Natural killer cell (primary cell): Measurements from ENCODE around the gene DNAJC5G. TPM values are rescaled to one million over a fixed set of nuclear protein-coding genes. Genes with fewer than 3 reads are reported as not detected.
A peak's percentile ranks its signal among the peaks of the same experiment; 100 is the strongest.

Experiments
- ATAC-seq, 3 donors: fragments of 150-1000 bp in 2 of 3; fragments of 200-7000 bp in 1 of 3; cut with Tn5 transposase; 1 replicate in 1 of 3; 2 replicates in 2 of 3; pipeline ENCODE4 v1.10.0; 2021; ENCODE audit warnings: mild to moderate bottlenecking in 2 of 3, moderate library complexity in 2 of 3
- DNase-seq, 2 donors: peaks; one replicate each; pipeline versions ENCODE4 v3.0.0 to v3.0.0-alpha.2; 2013 to 2021; ENCODE audit warnings: mixed read lengths in 1 of 2
- H3K27ac ChIP-seq: one replicate; pipeline ENCODE4 v1.5.1; 2013; ENCODE audit warnings: mild to moderate bottlenecking, low read length
- H3K27me3 ChIP-seq: one replicate; pipeline ENCODE4 v1.6.1; 2013; ENCODE audit warnings: low read length; ENCODE audit not compliant: control insufficient read depth, insufficient read depth
- H3K36me3 ChIP-seq: one replicate; pipeline ENCODE4 v1.6.1; 2013; ENCODE audit warnings: low read length; ENCODE audit not compliant: control insufficient read depth, insufficient read depth
- H3K4me1 ChIP-seq: one replicate; pipeline ENCODE4 v1.6.1; 2013; ENCODE audit warnings: low read length; ENCODE audit not compliant: control insufficient read depth, insufficient read depth
- H3K4me3 ChIP-seq: one replicate; pipeline ENCODE4 v1.5.1; 2013; ENCODE audit warnings: low read length
- H3K9me3 ChIP-seq: one replicate; pipeline ENCODE4 v1.6.1; 2013; ENCODE audit warnings: low read length; ENCODE audit not compliant: control insufficient read depth, insufficient read depth
- H3K27ac Mint-ChIP-seq, 2 donors: one replicate each; pipeline ENCODE4 v1.8.0; 2022; ENCODE audit warnings: mild to moderate bottlenecking in 2 of 2, mixed read lengths in 2 of 2, moderate library complexity in 1 of 2
- H3K27me3 Mint-ChIP-seq, 2 donors: one replicate each; pipeline ENCODE4 v1.8.0; 2022; ENCODE audit warnings: low read depth in 2 of 2, mixed read lengths in 2 of 2
- H3K36me3 Mint-ChIP-seq: one replicate; pipeline ENCODE4 v1.8.0; 2022; ENCODE audit warnings: mixed read lengths
- H3K4me1 Mint-ChIP-seq, 2 donors: one replicate each; pipeline ENCODE4 v1.8.0; 2022; ENCODE audit warnings: mixed read lengths in 2 of 2
- H3K4me3 Mint-ChIP-seq: one replicate; pipeline ENCODE4 v1.8.0; 2022; ENCODE audit warnings: mild to moderate bottlenecking, moderate library complexity, mixed read lengths
- H3K9me3 Mint-ChIP-seq, 2 donors: one replicate each; pipeline ENCODE4 v1.8.0; 2022; ENCODE audit warnings: mixed read lengths in 2 of 2
- WGBS: methylation state at CpG from one replicate; pipeline ENCODE4 v1.1.7; 2013; ENCODE audit warnings: missing lambda C conversion rate; ENCODE audit not compliant: insufficient coverage; 5-methylcytosine and 5-hydroxymethylcytosine counted together
- intact Hi-C: fragments of 100-400 bp; cut with micrococcal nuclease; formaldehyde crosslinking; loops from one replicate; pipeline ENCODE4 v1.14.2; 2022
- total RNA-seq, 4 donors: library from RNA; stranded (reverse); fragments of 120-200 nt in 1 of 4; gene quantifications; one replicate each; pipeline versions ENCODE4 v1.2.3 to v1.2.4, GENCODE V29; 2013 to 2022
- TF ChIP-seq, protein P1 (sequence below): fragments of 200-600 bp; IDR thresholded peaks from one replicate; pipeline ENCODE4 v1.8.0; 2022; ENCODE audit warnings: antibody characterized with exemption

DNAJC5G gene
- total RNA-seq, 3 donors from 2014 or later (not counting 1 experiment from before 2014, with no cell fraction given), result not detected

DNA sequence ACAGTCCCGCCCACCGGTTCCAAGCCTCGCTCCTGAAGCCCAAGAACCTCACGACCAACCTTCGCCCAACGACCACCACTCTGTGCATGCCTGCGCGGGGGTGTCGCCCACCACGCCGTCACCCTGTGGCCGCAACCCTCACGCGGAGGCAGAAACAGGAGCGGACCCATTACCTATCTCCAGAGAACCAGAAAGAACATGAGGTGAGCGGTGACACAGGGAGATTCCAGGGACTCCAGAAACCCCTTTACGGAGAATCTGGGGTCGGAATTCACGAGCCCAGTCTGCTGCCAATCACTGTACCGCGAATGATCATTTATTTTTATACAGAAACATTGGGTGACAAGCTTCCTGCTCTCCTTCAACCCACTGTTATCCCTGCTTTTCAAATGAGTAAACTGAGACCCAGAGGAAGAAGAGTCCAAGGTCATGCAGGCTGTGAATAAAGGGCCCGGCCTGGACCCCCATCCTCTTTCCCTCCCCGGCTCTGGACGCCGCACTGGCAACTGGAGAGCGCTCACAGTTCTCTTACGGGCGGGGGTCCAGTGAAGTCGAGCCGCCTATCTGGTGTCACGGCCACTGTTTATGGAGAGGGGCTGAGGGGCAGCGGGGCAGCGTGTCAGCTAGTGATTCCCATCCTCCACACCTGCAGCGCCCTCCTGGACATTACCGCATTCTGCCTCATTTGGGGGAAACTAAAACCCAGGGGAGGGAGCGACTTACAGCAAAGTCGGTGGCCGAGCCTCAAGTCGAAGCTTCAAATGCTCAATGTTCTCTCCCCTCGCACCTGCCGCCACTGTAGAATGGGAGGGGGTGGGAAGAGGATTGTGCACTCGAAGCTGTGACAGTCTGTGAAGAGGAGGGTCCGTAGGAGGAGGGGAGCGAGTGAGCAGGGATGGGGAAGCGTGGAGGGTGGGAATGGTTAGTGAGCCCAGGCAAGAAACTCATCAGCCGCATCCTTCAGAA lies 11.7 kb upstream of the DNAJC5G start:
- intact Hi-C loops, result no loop called here
- DNase-seq (peak in 1 of 2 donors; percentile 44), ATAC-seq (no peak)
- Mint-ChIP-seq H3K36me3 (no peaks in the 10 kb centered on the region), H3K9me3 (no peaks in the 10 kb centered on the region), H3K4me1 (peaks cover 22 to 27% of the 10 kb centered on the region in 2 donors), H3K27me3 (peaks cover 41 to 44% of the 10 kb centered on the region in 2 donors), H3K27ac (peak overlapping the region in 1 of 2 donors; percentile 37), H3K4me3 (peak overlapping the region; percentile 91)
- TF ChIP-seq, protein P1, sequence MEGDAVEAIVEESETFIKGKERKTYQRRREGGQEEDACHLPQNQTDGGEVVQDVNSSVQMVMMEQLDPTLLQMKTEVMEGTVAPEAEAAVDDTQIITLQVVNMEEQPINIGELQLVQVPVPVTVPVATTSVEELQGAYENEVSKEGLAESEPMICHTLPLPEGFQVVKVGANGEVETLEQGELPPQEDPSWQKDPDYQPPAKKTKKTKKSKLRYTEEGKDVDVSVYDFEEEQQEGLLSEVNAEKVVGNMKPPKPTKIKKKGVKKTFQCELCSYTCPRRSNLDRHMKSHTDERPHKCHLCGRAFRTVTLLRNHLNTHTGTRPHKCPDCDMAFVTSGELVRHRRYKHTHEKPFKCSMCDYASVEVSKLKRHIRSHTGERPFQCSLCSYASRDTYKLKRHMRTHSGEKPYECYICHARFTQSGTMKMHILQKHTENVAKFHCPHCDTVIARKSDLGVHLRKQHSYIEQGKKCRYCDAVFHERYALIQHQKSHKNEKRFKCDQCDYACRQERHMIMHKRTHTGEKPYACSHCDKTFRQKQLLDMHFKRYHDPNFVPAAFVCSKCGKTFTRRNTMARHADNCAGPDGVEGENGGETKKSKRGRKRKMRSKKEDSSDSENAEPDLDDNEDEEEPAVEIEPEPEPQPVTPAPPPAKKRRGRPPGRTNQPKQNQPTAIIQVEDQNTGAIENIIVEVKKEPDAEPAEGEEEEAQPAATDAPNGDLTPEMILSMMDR, result no peak
- H3K4me3 ChIP-seq, result no peak overlapping the region
- no peaks in the 10 kb centered on the region for H3K9me3 ChIP-seq
- peaks cover 35% of the 10 kb centered on the region for H3K27me3 ChIP-seq
- peaks cover 29% of the 10 kb centered on the region for H3K4me1 ChIP-seq
- H3K27ac ChIP-seq, result no peak overlapping the region
- no peaks in the 10 kb centered on the region for H3K36me3 ChIP-seq
- WGBS, result 3% methylated on average over 45 of the region's 46 CpGs

DNA sequence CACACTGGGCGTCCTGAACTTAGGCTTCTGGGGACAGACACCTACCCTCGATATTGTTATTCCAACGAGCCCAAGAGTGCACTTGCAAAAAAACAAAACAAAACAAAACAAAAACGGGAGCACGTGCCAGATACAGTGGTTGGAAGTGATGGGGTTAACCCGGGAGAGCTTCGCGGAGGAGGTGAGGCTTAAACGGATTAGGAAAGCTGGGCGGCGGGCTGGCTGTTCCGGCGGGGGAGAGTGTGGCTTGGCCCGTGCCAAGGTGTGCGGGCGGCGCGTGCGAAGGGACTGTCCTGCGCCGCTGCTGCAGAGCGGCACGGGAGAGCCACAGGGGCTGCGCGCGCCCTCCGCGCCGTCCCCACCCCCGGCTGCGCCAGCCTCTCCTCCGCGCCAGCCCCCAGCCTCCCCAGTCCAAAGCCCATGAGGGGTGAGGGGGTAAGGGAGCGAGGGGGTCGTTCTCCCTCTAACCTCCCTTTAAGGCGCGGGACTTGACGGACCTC lies 10.9 kb upstream of the DNAJC5G start:
- TF ChIP-seq, protein P1, result no peak
- H3K4me1 Mint-ChIP-seq, result peaks cover 22 to 27% of the 10 kb centered on the region in 2 donors
- ATAC-seq (peak in 2 of 3 donors; percentile 34 to 51), DNase-seq (peak in 1 of 2 donors; percentile 63)
- no peaks in the 10 kb centered on the region for H3K36me3 Mint-ChIP-seq
- H3K9me3 ChIP-seq, result no peaks in the 10 kb centered on the region
- H3K36me3 ChIP-seq, result no peaks in the 10 kb centered on the region
- peak overlapping the region; percentile 91 for H3K4me3 Mint-ChIP-seq
- no peak overlapping the region for H3K27ac Mint-ChIP-seq
- peak overlapping the region; percentile 13 for H3K4me3 ChIP-seq
- peaks cover 29% of the 10 kb centered on the region for H3K4me1 ChIP-seq
- H3K27me3 ChIP-seq, result peaks cover 32% of the 10 kb centered on the region
- H3K27me3 Mint-ChIP-seq, result peaks cover 41 to 44% of the 10 kb centered on the region in 2 donors
- 2% methylated on average over 36 of the region's 38 CpGs for WGBS
- intact Hi-C loops, result no loop called here
- H3K9me3 Mint-ChIP-seq, result no peaks in the 10 kb centered on the region
- no peak overlapping the region for H3K27ac ChIP-seq

DNA sequence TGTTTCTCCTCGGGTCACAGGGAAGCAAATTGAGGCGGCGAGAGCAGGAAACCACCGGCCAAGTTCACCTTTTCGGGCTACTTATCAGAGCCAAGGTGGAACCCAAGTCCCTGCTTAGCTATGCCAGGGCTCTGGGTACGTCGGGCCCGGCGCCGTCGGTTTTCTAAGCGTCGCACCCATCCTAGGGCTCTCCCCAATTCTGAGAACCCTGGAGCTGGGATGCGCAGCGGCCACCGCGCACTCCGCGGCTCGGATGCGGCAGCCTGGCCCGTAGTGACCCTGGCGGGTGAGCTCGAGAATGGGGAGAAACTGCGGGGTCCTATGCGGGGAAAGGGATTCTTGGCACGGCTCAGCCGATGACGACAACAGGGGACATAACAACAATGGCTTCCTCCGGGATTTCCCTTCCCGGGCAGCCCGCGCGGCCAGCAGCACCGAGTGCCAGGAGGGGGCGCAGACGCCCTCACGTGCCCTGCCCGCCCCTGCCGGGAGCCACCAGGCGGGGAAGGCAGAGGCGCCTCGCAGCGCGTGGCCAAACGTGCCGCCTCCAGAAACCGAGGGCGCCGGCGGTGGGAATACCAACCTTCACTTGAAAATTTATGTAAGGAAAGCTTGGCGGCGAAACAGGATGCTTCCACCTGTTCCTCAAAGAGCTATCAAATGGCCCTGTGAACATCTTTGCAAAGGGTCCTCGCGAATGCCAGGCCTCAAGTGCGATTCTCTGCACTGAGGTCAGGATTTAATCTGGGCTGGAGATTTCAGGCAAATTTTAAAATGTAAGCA lies 10.3 kb upstream of the DNAJC5G start:
- Histone ChIP-seq H3K36me3 (no peaks in the 10 kb centered on the region), H3K27ac (no peak overlapping the region), H3K27me3 (peaks cover 31% of the 10 kb centered on the region), H3K4me1 (peaks cover 29% of the 10 kb centered on the region), H3K9me3 (no peaks in the 10 kb centered on the region), H3K4me3 (peak overlapping the region; percentile 13)
- peaks cover 42 to 44% of the 10 kb centered on the region in 2 donors for H3K27me3 Mint-ChIP-seq
- peak; percentile 33 to 87 for DNase-seq
- ATAC-seq, result peak; percentile 54 to 79 (median 71)
- H3K4me3 Mint-ChIP-seq, result peak overlapping the region; percentile 55
- H3K27ac Mint-ChIP-seq, result no peak overlapping the region
- peaks cover 22 to 27% of the 10 kb centered on the region in 2 donors for H3K4me1 Mint-ChIP-seq
- H3K9me3 Mint-ChIP-seq, result no peaks in the 10 kb centered on the region
- H3K36me3 Mint-ChIP-seq, result no peaks in the 10 kb centered on the region
- 6% methylated on average over 56 of the region's 56 CpGs for WGBS
- TF ChIP-seq, protein P1, result peak; percentile 17
- intact Hi-C loops, result no loop called here
